Stimulated activated CD4-positive, alpha-beta T cell treated with anti-CD3 and anti-CD28 coated beads, Interleukin-15, amount 100 ng/mL, for 24 hours (primary cell): Measurements from ENCODE around the gene CENPS.
"Not testable (repeated sequence)": the region's sequence is repeated elsewhere in the genome, so short reads cannot be mapped to it uniquely, and the experiment has no call there.

Source experiments
- DNase-seq: peaks from one replicate; pipeline ENCODE4 v3.0.0-alpha.2; 2020

Gene CENPS

DNA sequence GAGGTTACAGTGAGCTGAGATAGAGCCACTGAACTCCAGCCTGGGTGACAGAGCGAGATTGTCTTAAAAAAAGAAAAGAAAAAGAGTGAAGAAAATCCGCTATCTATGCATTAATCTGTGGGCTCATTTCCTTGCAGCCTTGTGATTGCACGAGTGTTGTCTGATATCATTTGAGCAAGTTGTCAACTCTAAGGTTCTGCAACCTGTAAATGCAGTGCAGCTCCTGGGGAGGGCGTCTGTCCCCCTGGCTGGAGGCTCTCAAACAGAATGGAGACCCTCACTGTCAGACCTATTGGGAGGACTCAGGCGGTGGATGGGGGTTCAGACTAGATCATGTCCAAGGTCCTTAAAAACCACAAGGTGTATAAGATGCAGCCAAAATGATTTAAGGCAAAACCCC, 25.8 kb downstream of the CENPS start:
- no peak for DNase-seq

DNA sequence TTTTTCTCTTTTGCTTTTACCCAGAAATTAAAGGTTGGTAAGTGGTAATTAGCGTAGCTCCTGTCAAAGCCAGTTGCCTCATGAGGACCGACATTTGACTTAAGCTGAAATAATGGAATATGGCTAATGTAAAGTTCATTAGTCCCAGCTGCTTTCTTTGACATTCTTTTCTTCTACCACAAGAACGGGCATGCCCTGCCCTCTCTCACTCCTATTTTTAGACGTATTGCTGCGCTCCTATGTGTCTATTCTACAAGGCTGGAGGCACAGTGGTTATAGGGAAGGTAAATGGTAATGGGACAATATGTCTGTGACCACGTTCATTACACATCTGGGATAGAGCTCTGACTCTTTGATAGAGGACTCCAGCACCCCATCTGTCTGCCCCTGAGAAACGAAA, 26.4 kb downstream of the CENPS start:
- no peak for DNase-seq

DNA sequence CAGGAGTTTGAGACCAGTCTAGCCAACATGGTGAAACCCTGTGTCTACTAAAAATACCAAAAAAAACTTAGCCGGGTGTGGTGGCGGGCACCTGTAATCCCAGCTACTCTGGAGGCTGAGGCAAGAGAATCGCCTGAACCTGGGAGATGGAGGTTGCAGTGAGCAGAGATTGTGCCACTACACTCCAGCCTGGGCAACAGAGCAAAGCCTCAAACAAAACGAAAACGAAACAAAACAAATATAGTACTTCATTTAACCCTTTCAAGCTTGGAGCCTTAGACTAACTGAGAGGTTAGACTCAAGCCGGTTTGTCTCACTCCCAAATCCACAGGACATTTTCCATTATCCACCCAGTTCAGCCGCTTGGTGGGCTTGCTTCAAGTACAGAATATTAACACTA, 27.2 kb downstream of the CENPS start:
- DNase-seq = not testable (repeated sequence)

DNA sequence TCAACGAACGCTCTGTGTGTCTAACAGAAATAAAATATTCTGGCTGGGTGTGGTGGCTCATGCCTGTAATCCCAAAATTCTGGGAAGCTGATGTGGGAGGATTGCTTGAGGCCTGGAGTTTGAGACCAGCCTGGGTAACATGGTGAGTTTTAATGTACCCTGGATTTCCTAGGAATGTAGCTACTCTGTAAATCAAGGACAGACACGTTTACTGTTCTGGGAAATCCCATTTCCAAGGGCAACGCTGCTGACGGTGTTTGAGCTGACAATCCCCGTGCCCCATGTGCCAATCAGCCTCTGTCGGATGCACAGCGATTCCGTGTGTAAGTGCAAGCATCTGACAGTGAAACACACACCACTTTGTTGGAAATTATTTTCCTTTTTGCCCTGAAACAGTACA, 27.6 kb downstream of the CENPS start:
- DNase-seq = no peak

DNA sequence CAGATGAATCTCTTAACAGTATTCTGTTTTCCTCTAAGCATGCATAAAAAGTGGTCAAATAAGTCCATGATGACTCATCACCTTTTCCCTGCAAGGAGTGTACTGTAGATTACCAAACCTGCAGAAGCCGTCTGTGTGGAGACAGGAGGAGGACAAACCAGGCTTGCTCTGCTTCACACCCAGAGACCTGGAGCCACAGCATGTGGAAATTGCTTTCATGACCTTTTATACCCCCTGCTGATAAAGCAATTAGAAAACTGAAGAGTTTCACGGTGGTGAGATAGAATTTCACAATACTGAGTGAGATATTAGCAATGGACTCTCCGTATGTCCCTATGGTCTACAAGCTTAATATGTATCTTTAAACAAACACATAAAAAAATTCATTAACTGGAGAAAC, 29.0 kb downstream of the CENPS start:
- DNase-seq = no peak

DNA sequence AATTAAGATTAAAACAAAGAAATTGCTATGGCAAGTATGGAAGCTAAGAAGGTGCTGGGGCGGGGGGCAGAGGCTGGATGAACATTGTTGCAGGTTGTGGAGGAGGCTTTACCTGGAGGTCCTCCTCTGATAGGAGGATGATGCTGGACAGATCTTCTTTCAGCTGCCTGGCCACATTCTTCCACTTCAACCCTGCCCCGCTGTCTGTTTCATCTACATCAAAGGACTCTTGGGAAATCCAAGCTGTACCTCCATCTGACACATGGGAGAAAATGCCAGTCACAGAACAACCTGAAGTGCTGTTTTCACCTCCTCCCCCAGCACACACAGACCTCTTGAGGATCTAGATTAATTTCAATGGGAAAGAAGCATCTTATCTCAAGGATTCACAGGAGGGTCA, 36.8 kb downstream of the CENPS start:
- no peak for DNase-seq

DNA sequence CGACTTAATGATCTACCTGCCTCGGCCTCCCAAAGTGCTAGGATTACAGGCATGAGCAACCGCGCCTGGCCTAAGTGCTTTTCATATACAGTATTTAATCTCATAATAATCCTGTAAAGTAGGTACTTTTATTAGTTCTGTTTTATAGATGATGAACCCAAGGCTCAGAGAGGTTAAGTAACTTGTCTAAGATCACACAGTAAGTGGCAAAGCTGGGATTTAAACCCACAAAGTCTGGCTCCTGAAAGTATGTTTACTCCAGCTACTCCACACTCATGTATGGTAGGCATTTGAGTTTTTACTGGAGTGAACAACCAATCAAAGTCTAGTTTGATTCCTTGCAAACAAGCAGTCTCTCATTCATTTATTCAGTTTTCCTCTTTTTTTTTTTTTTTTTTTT, 39.8 kb downstream of the CENPS start:
- no peak for DNase-seq

DNA sequence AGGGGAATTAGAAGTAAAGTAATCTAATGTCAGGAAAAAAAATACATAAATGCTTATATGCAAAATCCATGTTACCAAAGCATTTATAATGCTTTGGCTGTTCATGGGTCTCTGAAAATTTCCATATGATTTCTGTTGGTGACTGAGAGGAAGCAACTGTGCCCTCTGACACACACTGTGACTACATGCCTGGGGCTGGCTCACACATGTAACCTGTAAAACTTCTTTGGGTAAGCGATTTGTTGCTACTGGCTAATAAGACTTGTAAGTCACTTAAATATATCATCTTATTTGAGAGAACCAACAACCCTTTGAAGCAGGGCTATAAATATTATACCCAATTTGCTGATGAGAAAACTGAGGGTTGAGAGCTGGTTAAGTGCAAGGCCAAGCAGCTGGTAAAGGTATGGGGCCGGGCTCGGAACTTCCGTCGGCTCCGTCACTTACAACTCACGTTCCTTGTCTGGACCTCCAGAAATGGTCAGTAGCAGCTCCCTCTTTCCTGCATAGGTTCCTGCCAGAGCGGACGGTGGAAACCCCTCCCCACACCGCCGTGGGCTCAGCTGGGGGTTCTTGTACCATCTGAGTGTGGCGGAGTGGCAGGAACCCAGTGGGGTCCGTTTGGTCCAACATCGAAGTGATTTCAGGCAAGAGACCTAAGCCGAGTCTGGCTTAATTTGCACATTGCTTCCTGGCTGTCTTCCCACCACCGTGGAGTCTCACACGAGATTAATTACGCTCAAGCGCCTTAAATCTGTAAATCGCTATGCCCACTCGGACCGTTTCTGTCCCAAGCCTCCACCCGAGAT, 41.4 kb downstream of the CENPS start:
- no peak for DNase-seq

DNA sequence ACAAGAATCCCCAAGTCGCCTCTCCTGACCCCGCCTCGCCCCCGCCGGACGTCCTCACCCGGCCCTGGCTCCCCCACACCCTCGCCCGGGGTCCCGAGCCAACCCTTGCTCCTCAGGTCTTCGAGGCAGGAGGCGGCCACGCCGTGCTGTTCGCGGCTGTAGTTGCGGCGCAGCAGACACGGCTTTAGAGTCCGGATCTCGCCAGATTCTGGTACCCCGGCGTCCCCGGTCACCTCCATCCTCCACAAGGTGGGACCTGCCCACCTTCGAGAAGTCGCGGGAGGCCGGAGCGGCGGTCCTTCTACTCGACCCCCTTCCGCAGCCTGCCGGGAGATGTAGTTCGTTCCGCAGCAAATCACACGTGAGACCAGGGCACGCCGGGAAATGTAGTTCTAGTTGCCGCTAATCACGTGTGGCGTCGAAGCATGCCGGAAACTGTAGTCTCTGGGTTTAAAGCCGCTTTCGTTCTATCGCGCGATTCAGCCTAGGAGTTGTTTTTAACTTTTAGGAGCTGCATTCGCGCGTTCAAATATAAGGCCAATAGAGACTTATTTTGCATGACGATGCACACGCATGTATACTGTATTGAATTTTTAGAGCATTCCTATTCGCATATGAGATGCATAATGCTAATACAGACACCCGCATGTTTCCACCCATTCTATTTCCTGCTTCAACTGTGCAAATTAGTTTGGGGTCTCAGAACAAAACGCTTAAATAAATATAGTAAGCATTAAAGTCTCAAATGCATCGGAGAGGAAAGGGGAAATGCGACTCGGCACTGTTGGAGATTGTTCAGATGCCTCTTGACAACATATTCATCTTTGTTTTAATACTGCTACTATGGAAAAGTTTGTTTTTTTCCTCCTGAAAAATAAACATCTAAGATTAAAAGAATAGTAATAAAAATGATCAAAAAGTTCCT, 42.2 kb downstream of the CENPS start, which contains the start of gene DFFA:
DFFA (minus strand) TSS at position 310 of the 925 bp plus-strand sequence; CDS start at position 239, 71 bp downstream.
- DNase-seq = peak; percentile 95

DNA sequence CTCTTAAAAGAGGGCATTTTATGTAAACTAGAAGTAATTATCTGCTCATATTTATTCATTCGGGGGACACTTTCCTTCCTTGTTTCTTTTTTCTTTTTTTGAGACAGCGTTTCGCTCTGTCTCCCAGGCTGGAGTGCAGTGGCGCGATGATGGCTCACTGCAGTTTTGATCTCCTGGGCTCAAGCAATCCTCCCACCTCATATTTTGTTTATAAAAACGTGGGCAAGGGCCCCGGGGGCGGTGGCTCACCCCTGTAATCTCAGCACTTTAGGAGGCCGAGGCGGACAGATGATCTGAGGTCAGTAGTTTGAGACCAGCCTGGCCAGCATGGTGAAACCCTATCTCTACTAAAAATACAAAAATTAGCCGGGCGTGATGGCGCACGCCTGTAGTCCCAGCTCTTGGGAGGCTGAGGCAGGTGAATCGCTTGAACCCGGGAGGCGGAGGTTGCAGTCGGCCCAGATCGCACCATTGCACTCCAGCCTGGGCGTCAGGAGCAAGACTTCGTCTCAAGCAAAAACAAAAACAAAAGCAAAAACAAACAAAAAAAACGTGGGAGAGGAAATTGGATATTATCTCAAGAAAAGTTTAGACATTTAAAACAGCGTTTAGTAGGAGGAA, 43.0 kb downstream of the CENPS start:
- no peak for DNase-seq

DNA sequence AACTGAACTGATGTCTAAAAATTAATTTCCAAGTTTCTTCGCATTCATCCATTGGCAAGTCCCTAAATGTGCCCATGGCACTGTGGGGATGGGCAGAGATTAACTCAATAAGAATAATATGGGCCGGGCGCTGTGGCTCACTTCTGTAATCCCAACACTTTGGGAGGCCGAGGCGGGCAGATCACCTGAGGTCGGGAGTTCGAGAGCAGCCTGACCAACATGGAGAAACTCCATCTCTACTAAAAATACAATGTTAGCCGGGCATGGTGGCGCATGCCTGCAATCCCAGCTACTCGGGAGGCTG, 44.0 kb downstream of the CENPS start:
- not testable (repeated sequence) for DNase-seq

DNA sequence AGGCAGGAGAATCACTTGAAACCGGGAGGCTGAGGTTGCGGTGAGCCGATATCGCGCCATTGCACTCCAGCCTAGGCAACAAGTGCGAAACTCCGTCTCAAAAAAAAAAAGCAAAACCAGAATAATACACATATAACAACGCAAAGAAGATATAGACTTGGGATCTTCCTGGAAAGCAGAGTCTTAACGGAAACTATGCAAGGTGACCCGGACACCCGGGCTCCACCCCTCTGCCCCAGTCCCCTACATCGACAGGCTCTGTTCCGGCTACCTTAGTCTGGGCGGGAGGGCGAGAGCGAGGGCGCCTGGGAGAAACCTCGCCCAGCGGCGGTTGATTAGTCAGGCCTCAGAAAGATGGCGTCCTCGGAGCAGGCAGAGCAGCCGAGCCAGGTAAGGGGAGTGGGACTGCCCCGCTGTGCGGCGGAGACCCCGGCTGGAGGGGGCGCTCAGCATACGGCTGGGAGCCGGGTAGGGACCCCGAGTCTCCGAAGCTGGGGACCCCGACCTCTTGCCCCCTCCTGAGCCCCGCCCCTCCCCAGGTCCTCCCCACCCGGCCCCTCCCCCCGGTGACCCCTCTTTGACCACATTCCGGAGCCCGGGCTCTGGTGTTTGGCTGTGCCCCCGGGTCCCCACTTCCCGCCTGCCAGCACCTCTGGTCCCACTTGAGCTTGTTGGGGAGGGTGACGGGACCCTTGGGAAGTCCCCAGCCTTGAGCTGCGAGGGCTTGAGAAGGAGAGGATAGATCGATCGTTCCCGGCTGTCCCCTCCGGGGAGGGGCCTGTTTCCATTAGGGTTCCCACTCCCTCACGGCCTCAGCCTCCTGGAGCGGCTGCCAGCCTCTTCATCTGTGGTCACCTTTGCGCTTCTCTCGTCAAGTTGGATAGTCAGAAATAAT, 44.6 kb downstream of the CENPS start, which contains the start of gene PEX14:
PEX14 (plus strand) TSS at position 338 of the 895 bp plus-strand sequence; CDS start at position 355, 17 bp downstream.
- DNase-seq = peak; percentile 93

DNA sequence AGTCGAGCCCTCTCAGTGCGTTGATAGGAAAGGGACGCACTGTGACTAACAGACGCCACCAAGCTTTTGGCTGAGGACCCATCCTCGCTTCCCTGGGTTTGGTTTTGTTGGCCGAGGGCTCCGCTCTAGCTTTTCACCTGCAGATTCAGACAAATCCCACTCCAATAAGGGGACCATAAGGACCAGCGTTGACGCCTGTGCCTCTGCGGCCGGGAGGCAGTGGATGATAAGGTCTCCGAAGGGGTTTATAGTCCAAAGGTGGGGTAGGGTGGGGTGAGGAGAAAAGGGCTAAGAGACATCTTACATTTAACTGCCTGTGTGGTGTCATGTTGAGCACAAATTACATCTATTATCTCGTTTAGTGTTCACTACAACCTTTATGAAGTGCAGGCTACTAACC, 45.3 kb downstream of the CENPS start:
- no peak for DNase-seq

DNA sequence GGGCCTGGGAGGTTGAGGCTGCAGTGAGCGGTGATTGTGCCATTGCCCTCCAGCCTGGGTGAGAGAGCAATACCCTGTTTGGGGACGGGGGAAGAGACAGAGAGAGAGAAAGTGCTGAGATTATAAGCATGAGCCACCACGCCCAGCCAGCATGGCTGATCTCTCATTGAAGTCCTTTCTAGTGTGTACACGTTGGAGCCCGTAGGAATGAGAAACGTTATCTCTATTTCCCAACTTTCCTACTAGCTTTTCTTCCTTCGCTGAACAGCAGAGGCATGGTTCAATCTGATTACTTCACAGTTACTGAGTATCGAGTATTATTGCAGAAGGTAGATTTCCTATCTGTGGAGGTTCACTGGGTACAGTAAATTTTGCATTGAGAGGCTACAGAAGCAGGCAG, 49.1 kb downstream of the CENPS start:
- no peak for DNase-seq

DNA sequence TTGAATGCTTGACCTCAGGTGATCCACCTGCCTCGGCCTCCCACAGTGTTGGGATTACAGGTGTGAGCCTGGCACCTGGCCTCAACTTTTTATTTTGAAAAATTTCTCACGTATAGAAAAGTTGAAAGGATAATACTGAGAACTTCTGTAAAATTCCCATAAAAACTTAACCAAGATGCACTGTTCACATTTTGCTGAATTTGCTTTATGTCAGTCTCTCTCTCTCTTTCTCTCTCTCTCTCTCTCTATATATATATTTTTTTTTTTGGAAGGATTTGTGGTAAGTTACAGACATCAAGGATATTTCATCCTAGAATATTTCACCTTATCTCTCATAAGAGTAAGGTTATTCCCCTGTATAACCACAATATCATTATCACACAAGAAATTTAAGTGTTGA, 50.4 kb downstream of the CENPS start:
- no peak for DNase-seq

DNA sequence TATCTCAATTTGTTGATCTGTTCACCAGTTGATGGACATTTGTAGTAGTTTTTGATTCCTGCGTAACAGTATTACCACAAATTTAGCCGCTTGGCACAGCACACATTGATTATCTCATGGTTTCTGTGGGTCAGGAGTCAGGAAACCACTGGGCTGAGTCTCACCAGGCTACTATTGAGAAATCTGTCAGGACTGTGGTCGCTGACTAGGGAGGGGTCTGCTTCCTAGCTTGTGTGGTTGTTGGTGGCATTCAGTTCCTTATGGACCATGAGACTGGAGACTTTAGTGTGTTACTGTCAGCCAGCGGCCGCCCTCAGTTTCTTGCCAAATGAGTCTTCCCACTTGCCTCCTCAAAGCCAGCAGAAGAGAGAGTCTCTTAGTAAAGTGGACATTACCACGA, 54.3 kb downstream of the CENPS start:
- DNase-seq = no peak

DNA sequence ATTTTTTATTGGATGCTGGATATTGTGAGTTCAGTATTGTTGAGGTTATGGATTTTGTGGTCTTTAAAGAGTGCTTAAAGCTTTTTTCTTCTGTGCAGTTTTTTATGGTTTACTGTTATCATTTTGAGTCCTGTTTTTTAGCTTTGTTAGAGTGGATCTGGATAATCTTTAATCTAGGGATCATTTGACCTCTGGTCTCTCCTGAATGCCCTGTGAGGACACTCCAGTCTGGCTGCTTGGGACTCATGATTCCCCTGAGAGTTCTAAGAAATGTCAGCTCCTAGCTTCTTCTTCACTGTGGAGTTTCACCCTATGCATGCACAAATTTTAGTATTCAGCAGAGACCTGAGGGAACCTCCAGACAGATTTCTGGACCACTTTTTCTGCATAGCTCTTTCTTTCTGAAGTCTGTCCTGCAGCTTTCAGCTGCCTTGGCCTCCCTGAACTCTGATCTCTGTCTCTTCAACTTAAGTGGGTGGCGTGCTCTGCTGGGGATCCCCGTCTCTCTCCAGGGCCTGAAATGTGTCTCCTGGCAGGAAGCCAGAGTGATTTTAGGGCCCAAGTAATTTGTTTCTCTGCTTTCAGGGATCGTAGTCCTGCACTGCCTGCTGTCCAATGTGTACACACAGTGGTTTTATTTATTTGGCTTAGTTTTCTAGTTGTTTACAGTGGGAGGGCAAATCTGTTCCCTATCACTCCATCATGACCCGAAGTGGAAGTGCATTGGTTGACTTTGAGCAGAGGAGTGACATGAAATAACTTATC, 59.2 kb downstream of the CENPS start:
- DNase-seq = no peak

DNA sequence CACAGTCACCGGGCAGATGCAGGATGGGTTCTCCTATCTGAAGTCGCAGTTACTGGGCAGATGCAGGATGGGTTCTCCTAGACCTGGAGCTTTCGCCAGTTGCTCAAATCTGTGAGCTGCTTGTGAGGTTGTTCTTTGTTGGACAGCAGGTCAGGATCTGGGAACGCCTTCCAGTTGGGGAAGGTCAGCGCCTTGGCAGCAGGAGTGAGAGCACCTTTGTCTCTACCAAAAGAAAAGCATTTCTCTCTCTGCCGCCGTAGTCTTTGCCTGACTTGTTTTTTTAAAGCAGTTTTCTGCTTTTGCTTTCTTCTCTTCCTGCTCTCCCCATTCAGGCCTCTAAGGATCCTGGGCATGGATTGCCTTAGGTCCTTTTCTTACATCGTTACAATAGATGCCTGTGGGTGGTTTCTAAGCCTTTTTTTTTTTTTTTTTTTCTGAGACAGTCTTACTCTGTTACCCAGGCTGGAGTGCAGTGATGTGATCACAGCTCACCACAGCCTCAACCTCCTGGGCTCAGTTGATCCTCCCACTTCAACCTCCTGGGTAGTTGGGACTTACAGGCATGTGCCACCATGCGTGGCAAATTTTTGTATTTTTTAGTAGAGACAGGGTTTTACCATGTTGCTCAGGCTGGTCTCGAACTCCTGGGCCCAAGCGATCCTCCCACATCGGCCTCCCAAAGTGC, 60.2 kb downstream of the CENPS start:
- no peak for DNase-seq
